ENCODE measurements around the gene SLC24A3. TPM values are rescaled to one million over a fixed set of nuclear protein-coding genes. Genes with fewer than 3 reads are reported as not detected.

Gene SLC24A3
- total and polyA plus RNA-seq, 7 donors = 0.92 to 20.8 (median 13.5) TPM

GRCh38 chr20:19566226-19566945 is 353.9 kb downstream of the SLC24A3 start:
- Histone ChIP-seq H3K27ac (no peak overlapping the region), H3K36me3 (no peaks in the 10 kb centered on the region), H3K9me3 (no peaks in the 10 kb centered on the region), H3K4me3 (no peak overlapping the region), H3K27me3 (no peaks in the 10 kb centered on the region), H3K4me1 (peaks cover 0 to 20% (median 9%) of the 10 kb centered on the region in 4 donors)
- intact Hi-C loops (cut with DNase I) = no loop called here
- 63 to 74% methylated on average over 3 of the region's 3 CpGs for WGBS, 2 donors
- DNase-seq = no peak
- TF ChIP-seq POLR2AphosphoS5 (IDR thresholded peaks at IDR 0.05) = no peak
- no peak for TF ChIP-seq CTCF (IDR thresholded peaks at IDR 0.05)
- TF ChIP-seq EP300 (IDR thresholded peaks at IDR 0.05) = no peak
- no peak for TF ChIP-seq POLR2A (IDR thresholded peaks at IDR 0.05)

- WGBS, 2 donors = 91 to 92% methylated on average over 2 of the region's 2 CpGs
- Histone ChIP-seq H3K36me3 (no peaks in the 10 kb centered on the region), H3K27me3 (no peaks in the 10 kb centered on the region), H3K4me3 (no peak overlapping the region), H3K4me1 (peaks cover 0 to 6% (median 0%) of the 10 kb centered on the region in 4 donors), H3K27ac (no peak overlapping the region), H3K9me3 (no peaks in the 10 kb centered on the region)
- no peak for TF ChIP-seq EP300 (IDR thresholded peaks at IDR 0.05)
- no peak for TF ChIP-seq CTCF (IDR thresholded peaks at IDR 0.05)
- no peak for TF ChIP-seq POLR2A (IDR thresholded peaks at IDR 0.05)
- no peak for TF ChIP-seq POLR2AphosphoS5 (IDR thresholded peaks at IDR 0.05)
- intact Hi-C loops (cut with DNase I) = no loop called here
- no peak for DNase-seq
Observed at GRCh38 chr20:19568128-19568527, 355.7 kb downstream of the SLC24A3 start.

- intact Hi-C loops (cut with DNase I) = no loop called here
- Histone ChIP-seq H3K4me3 (no peak overlapping the region), H3K9me3 (no peaks in the 10 kb centered on the region), H3K4me1 (no peaks in the 10 kb centered on the region), H3K27ac (no peak overlapping the region), H3K36me3 (no peaks in the 10 kb centered on the region), H3K27me3 (no peaks in the 10 kb centered on the region)
- WGBS, 2 donors = 94 to 96% methylated on average over 2 of the region's 2 CpGs
- DNase-seq = no peak
- TF ChIP-seq POLR2AphosphoS5 (IDR thresholded peaks at IDR 0.05) (no peak), POLR2A (IDR thresholded peaks at IDR 0.05) (no peak), EP300 (IDR thresholded peaks at IDR 0.05) (no peak), CTCF (IDR thresholded peaks at IDR 0.05) (no peak)
Observed at GRCh38 chr20:19571996-19572395, 359.6 kb downstream of the SLC24A3 start.

- Histone ChIP-seq H3K36me3 (no peaks in the 10 kb centered on the region), H3K4me3 (no peak overlapping the region), H3K9me3 (no peaks in the 10 kb centered on the region), H3K27ac (no peak overlapping the region), H3K4me1 (no peaks in the 10 kb centered on the region), H3K27me3 (no peaks in the 10 kb centered on the region)
- 90 to 93% methylated on average over 3 of the region's 3 CpGs for WGBS, 2 donors
- TF ChIP-seq POLR2A (IDR thresholded peaks at IDR 0.05) (no peak), CTCF (IDR thresholded peaks at IDR 0.05) (no peak), EP300 (IDR thresholded peaks at IDR 0.05) (no peak), POLR2AphosphoS5 (IDR thresholded peaks at IDR 0.05) (no peak)
- no peak for DNase-seq
- intact Hi-C loops (cut with DNase I) = no loop called here
Observed at GRCh38 chr20:19577692-19578091, 365.2 kb downstream of the SLC24A3 start.

Data from sigmoid colon (tissue), 7 donors.